A549 (cell line): ENCODE results near the gene MOV10L1. TPM values are rescaled to one million over a fixed set of nuclear protein-coding genes. Genes with fewer than 3 reads are reported as not detected.
A peak's percentile ranks its signal among the peaks of the same experiment; 100 is the strongest.

Source experiments
- ATAC-seq, 2 experiments: fragments of 200-7000 bp in 1 of 2; fragments of >200 bp in 1 of 2; cut with Nextera tagmentation in 1 of 2; cut with Tn5 transposase in 1 of 2; 3 replicates each; pipeline versions ENCODE4 v1.8.0 to v1.9.1; 2018 to 2020; ENCODE audit warnings: mild to moderate bottlenecking in 1 of 2, moderate library complexity in 1 of 2
- CTCF ChIA-PET: fragments of 300-600 bp; sonication (Branson Sonifier 250); formaldehyde crosslinking; extraction: SDS; loops from one replicate; lab custom pipeline; 2021; ENCODE audit warnings: antibody characterized with exemption, inconsistent platforms; lab: Yijun Ruan, JAX
- POLR2A ChIA-PET: fragments of 350-600 bp; formaldehyde crosslinking; extraction: SDS; loops from one replicate; lab custom pipeline; 2021; ENCODE audit warnings: antibody characterized with exemption, inconsistent platforms; lab: Yijun Ruan, JAX
- DNase-seq, 2 experiments: peaks; one replicate each; pipeline versions ENCODE4 v3.0.0 to v3.0.0-alpha.2; 2011 to 2016; ENCODE audit warnings: low read depth in 1 of 2, low spot score in 1 of 2
- FAIRE-seq: peaks from 2 replicates; lab custom pipeline; 2011; peaks lifted over from hg19 to GRCh38; lab: Jason Lieb, UNC
- H3K27ac ChIP-seq, 2 experiments: fragments of >200 bp; sonication (Bioruptor Twin); formaldehyde crosslinking; 3 replicates each; pipeline ENCODE4 v1.5.1; 2016 to 2017
- H3K4me1 ChIP-seq: fragments of >200 bp; sonication (Bioruptor Twin); formaldehyde crosslinking; 3 replicates; pipeline ENCODE4 v1.6.1; 2016
- H3K4me2 ChIP-seq: fragments of >200 bp; sonication (Bioruptor Twin); formaldehyde crosslinking; 3 replicates; pipeline ENCODE4 v1.6.1; 2016
- H3K4me3 ChIP-seq: fragments of >200 bp; sonication (Bioruptor Twin); formaldehyde crosslinking; 3 replicates; pipeline ENCODE4 v1.5.1; 2016
- H3K9me3 ChIP-seq: fragments of >200 bp; sonication (Bioruptor Twin); formaldehyde crosslinking; 3 replicates; pipeline ENCODE4 v1.6.1; 2016
- CBX2 ChIP-seq: fragments of 200-600 bp; sonication (generic); IDR thresholded peaks from 2 replicates; pipeline ENCODE4 v1.6.1; 2016; ENCODE audit warnings: low read depth, mild to moderate bottlenecking, borderline replicate concordance
- CBX8 ChIP-seq: fragments of 200-600 bp; sonication (generic); IDR thresholded peaks from 2 replicates; pipeline ENCODE4 v1.6.1; 2016
- CEBPB ChIP-seq, 2 experiments: fragments of >200 bp in 1 of 2; sonication (Bioruptor Twin) in 1 of 2; formaldehyde crosslinking in 1 of 2; IDR thresholded peaks; 2 replicates each; pipeline ENCODE4 v1.6.1; 2012 to 2016
- CHD2 ChIP-seq: fragments of 150-350 bp; IDR thresholded peaks from 2 replicates; pipeline ENCODE4 v1.6.1; 2014; ENCODE audit warnings: low read length; ENCODE audit not compliant: partially characterized antibody
- CHD4 ChIP-seq: fragments of 200-600 bp; sonication (generic); IDR thresholded peaks from 2 replicates; pipeline ENCODE4 v1.6.1; 2016; ENCODE audit warnings: antibody characterized with exemption, mild to moderate bottlenecking, borderline replicate concordance
- EHF ChIP-seq: fragments of 250-450 bp; sonication (Bioruptor Pico); IDR thresholded peaks from 2 replicates; pipeline ENCODE4 v1.5.0; 2020; ENCODE audit warnings: mild to moderate bottlenecking
- EHMT2 ChIP-seq: fragments of 200-600 bp; sonication (generic); IDR thresholded peaks from 2 replicates; pipeline ENCODE4 v1.6.1; 2016; ENCODE audit warnings: antibody characterized with exemption, low read depth, mild to moderate bottlenecking, moderate library complexity
- EP300 ChIP-seq, 2 experiments: fragments of >200 bp; sonication (Bioruptor Twin); formaldehyde crosslinking; IDR thresholded peaks; 2 replicates in 1 of 2; 3 replicates in 1 of 2; pipeline ENCODE4 v1.6.1; 2016 to 2017
- FOSL2 ChIP-seq, 2 experiments: fragments of 450-650 bp in 1 of 2; fragments of >200 bp in 1 of 2; sonication (Bioruptor Twin) in 1 of 2; formaldehyde crosslinking; IDR thresholded peaks; 2 replicates each; pipeline versions ENCODE4 v1.5.0 to v1.6.1; 2016 to 2020; ENCODE audit warnings: mild to moderate bottlenecking in 1 of 2, moderate library complexity in 1 of 2
- HOXB5 ChIP-seq: fragments of 250-450 bp; sonication (Bioruptor Pico); IDR thresholded peaks from 2 replicates; pipeline ENCODE4 v1.5.0; 2020; ENCODE audit warnings: mild to moderate bottlenecking, moderate library complexity
- MAFK ChIP-seq: fragments of 450-650 bp; IDR thresholded peaks from 2 replicates; pipeline ENCODE4 v1.6.1; 2014; ENCODE audit not compliant: partially characterized antibody
- NFE2L2 ChIP-seq: fragments of 150-350 bp; conservative IDR thresholded peaks from 2 replicates; pipeline ENCODE4 v1.6.1; 2014; ENCODE audit warnings: low read length
- NR3C1 ChIP-seq: fragments of >200 bp; sonication (Bioruptor Twin); formaldehyde crosslinking; IDR thresholded peaks from 3 replicates; pipeline ENCODE4 v1.6.1; 2017
- RFX5 ChIP-seq: fragments of 450-650 bp; IDR thresholded peaks from 2 replicates; pipeline ENCODE4 v1.7.1; 2014; ENCODE audit warnings: antibody characterized with exemption, mild to moderate bottlenecking, moderate library complexity
- SREBF2 ChIP-seq: fragments of 450-650 bp; IDR thresholded peaks from 2 replicates; pipeline ENCODE4 v1.6.1; 2014; ENCODE audit warnings: mild to moderate bottlenecking, moderate library complexity
- TFCP2L1 ChIP-seq: fragments of 250-450 bp; sonication (Bioruptor Pico); IDR thresholded peaks from 2 replicates; pipeline ENCODE4 v1.5.0; 2021; ENCODE audit warnings: mild to moderate bottlenecking
- TP53 ChIP-seq: fragments of 250-450 bp; sonication (Bioruptor Pico); IDR thresholded peaks from 2 replicates; pipeline ENCODE4 v1.5.0; 2021; ENCODE audit warnings: mild to moderate bottlenecking, moderate library complexity
- ZFP36 ChIP-seq: fragments of 450-650 bp; IDR thresholded peaks from 2 replicates; pipeline ENCODE4 v1.6.1; 2014; ENCODE audit warnings: borderline replicate concordance; ENCODE audit not compliant: partially characterized antibody
- WGBS: methylation state at CpG from one replicate; pipeline ENCODE4 v1.1.6; 2017; ENCODE audit errors: missing lambda C conversion rate; 5-methylcytosine and 5-hydroxymethylcytosine counted together
- polyA plus RNA-seq, 4 experiments: library from polyadenylated mRNA; depleted of rRNA in 3 of 4; stranded (reverse); fragments of >200 nt; fragmentation: RNase III in 1 of 4; extraction: RNeasy Plus Mini Kit Qiagen cat#74134 plus additional on column Dnase treatment in 1 of 4; gene quantifications; 2 replicates in 3 of 4; 3 replicates in 1 of 4; pipeline ENCODE4 v1.2.3, GENCODE V29; 2011 to 2017
- TF ChIP-seq, protein P1 (sequence below): IDR thresholded peaks from 2 replicates; pipeline ENCODE4 v1.6.1; 2012
- TF ChIP-seq, protein P2 (sequence below): fragments of >200 bp; sonication (Bioruptor Twin); formaldehyde crosslinking; IDR thresholded peaks from 2 replicates; pipeline ENCODE4 v1.6.1; 2016
- TF ChIP-seq, protein P3 (sequence below): fragments of 200-600 bp; sonication (generic); IDR thresholded peaks from 2 replicates; pipeline ENCODE4 v1.6.1; 2016; ENCODE audit warnings: antibody characterized with exemption, mild to moderate bottlenecking, moderate library complexity
- TF ChIP-seq, protein P4 (sequence below): IDR thresholded peaks from 2 replicates; pipeline ENCODE4 v1.6.1; 2012

The MOV10L1 gene
- polyA plus RNA-seq, 2 of the 4 experiments (the other 2 are of a cell fraction) = 0.04 TPM

DNA sequence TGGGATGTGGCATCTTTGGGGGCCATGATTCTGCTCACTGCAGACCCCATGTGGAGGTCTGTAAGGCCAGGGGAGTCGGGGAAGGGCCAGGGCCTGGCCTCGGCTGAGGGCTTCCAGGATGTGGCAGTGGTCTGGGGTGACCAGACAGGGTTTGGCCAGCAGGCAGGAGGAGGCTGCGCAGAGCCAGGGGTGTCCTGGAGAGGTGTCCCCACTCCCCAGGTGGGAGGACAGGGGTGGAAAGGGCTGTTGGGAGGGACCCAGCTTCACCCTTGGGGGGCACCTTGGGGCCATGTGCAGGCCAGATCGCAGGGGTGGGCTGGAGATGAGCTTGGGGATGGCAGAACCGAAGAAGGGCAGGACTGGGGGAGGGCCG is 84.2 kb downstream of the MOV10L1 start:
- POLR2A ChIA-PET = no interaction called here
- peaks cover 7% of the 10 kb centered on the region; the same call in 1 of the 3 replicates for H3K4me1 ChIP-seq
- no peak for DNase-seq
- no peak overlapping the region for H3K4me2 ChIP-seq
- no peaks in the 10 kb centered on the region for H3K9me3 ChIP-seq
- TF ChIP-seq HOXB5 (CRISPR knock-in tag) (no peak), CBX8 (no peak), NR3C1 (no peak), FOSL2 (IDR thresholded peaks at IDR 0.05) (no peak), FOSL2 (CRISPR knock-in tag; IDR thresholded peaks at IDR 0.05) (no peak), CEBPB (IDR thresholded peaks at IDR 0.05) (no peak), SREBF2 (no peak), CBX2 (no peak), RFX5 (no peak), EHMT2 (no peak)
- TF ChIP-seq, protein P1, sequence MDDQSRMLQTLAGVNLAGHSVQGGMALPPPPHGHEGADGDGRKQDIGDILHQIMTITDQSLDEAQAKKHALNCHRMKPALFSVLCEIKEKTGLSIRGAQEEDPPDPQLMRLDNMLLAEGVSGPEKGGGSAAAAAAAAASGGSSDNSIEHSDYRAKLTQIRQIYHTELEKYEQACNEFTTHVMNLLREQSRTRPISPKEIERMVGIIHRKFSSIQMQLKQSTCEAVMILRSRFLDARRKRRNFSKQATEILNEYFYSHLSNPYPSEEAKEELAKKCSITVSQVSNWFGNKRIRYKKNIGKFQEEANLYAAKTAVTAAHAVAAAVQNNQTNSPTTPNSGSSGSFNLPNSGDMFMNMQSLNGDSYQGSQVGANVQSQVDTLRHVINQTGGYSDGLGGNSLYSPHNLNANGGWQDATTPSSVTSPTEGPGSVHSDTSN = no peak
- TF ChIP-seq, protein P2, sequence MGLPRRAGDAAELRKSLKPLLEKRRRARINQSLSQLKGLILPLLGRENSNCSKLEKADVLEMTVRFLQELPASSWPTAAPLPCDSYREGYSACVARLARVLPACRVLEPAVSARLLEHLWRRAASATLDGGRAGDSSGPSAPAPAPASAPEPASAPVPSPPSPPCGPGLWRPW = no peak
- TF ChIP-seq, protein P3, sequence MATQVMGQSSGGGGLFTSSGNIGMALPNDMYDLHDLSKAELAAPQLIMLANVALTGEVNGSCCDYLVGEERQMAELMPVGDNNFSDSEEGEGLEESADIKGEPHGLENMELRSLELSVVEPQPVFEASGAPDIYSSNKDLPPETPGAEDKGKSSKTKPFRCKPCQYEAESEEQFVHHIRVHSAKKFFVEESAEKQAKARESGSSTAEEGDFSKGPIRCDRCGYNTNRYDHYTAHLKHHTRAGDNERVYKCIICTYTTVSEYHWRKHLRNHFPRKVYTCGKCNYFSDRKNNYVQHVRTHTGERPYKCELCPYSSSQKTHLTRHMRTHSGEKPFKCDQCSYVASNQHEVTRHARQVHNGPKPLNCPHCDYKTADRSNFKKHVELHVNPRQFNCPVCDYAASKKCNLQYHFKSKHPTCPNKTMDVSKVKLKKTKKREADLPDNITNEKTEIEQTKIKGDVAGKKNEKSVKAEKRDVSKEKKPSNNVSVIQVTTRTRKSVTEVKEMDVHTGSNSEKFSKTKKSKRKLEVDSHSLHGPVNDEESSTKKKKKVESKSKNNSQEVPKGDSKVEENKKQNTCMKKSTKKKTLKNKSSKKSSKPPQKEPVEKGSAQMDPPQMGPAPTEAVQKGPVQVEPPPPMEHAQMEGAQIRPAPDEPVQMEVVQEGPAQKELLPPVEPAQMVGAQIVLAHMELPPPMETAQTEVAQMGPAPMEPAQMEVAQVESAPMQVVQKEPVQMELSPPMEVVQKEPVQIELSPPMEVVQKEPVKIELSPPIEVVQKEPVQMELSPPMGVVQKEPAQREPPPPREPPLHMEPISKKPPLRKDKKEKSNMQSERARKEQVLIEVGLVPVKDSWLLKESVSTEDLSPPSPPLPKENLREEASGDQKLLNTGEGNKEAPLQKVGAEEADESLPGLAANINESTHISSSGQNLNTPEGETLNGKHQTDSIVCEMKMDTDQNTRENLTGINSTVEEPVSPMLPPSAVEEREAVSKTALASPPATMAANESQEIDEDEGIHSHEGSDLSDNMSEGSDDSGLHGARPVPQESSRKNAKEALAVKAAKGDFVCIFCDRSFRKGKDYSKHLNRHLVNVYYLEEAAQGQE = no peak
- FAIRE-seq = no peak
- H3K4me3 ChIP-seq = no peak overlapping the region
- 87% methylated on average over 4 of the region's 6 CpGs for WGBS
- CTCF ChIA-PET = interaction anchor here (1.3 to 1.9 kb wide), 2 partner anchors 16 to 25 kb away, joined by 6 to 7 read pairs; no protein-coding TSS in a partner anchor
- no peak for ATAC-seq
- H3K27ac ChIP-seq = no peak overlapping the region

DNA sequence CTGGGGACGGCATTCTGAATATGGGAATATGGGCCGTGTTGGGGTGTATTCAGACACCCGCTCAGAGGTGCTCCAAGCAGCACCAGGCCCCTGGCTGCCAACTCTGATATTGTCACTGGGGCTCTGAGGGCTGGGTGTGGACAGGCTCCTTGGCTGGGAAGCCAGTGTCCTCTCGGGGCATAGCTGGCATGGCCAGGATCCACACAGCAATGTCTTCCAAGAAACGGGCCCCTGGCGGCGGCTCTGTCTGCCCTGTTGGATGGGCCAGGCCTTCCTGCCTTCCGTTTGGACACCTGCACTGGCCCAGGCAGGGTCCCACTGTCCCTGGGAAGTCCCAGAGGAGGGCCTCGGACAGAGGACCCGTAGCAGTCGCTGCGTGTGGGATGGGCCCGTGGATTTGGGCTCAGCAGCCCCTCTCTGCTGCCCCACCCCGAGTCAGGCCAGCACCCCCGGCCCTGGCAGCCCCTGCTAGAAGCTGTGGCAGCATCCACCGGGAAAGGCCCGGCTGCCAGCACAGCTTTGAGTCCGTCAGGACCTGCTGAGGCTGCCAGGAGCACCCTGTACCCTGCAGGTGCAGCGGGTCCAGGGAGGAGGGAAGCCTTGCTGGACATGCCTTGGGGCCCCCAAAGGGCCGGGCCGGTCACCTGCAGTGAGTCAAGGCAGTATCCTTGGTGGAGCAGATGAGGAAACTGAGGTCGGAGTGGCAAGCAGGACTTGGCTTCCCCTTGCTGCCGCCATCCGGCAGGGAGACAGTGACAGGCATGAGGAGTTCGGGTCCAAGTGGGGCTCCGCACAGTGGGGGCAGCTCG is 84.8 kb downstream of the MOV10L1 start:
- POLR2A ChIA-PET = no interaction called here
- Histone ChIP-seq H3K4me1 (peaks cover 7% of the 10 kb centered on the region; the same call in 1 of the 3 replicates), H3K27ac (no peak overlapping the region), H3K9me3 (no peaks in the 10 kb centered on the region), H3K4me3 (no peak overlapping the region), H3K4me2 (no peak overlapping the region)
- CTCF ChIA-PET = interaction anchor here (1.3 to 1.9 kb wide), 2 partner anchors 16 to 26 kb away, joined by 6 to 7 read pairs; no protein-coding TSS in a partner anchor
- no peak for FAIRE-seq
- no peak for DNase-seq
- TF ChIP-seq RFX5 = no peak
- TF ChIP-seq TP53 (CRISPR knock-in tag) = no peak
- no peak for TF ChIP-seq CEBPB (IDR thresholded peaks at IDR 0.05)
- no peak for TF ChIP-seq TFCP2L1
- no peak for TF ChIP-seq EHF (CRISPR knock-in tag)
- no peak for TF ChIP-seq CHD2
- TF ChIP-seq MAFK = no peak
- TF ChIP-seq, protein P1 = no peak
- TF ChIP-seq ZFP36 = no peak
- TF ChIP-seq, protein P4, sequence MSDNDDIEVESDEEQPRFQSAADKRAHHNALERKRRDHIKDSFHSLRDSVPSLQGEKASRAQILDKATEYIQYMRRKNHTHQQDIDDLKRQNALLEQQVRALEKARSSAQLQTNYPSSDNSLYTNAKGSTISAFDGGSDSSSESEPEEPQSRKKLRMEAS = no peak
- no peak for TF ChIP-seq NFE2L2
- TF ChIP-seq EP300 (IDR thresholded peaks at IDR 0.05) = no peak
- TF ChIP-seq CHD4 = no peak
- WGBS = 79% methylated on average over 13 of the region's 27 CpGs
- peak; percentile 23 to 41; a peak in 3 of 6 replicates for ATAC-seq
